AG09319 (cell line): Measurements from ENCODE around the gene PLAAT2.

Experiments
- DNase-seq: peaks from one replicate; pipeline ENCODE4 v3.0.0-alpha.2; 2010; ENCODE audit warnings: low read depth; ENCODE audit errors: extremely low read depth
- CTCF ChIP-seq: IDR thresholded peaks from 2 replicates; pipeline ENCODE4 v1.5.1; 2011; ENCODE audit warnings: low read depth, mild to moderate bottlenecking, inconsistent platforms, low read length, moderate library complexity

Gene PLAAT2

GRCh38 chr11:63563201-63564055 is at the start of gene PLAAT2:
PLAAT2 (minus strand) TSS chr11:63563379; CDS start chr11:63563324, 55 bp downstream.
- DNase-seq, result no peak
- TF ChIP-seq CTCF, result no peak

- no peak for DNase-seq
- no peak for TF ChIP-seq CTCF
Measured at GRCh38 chr11:63612181-63612580, 49.0 kb upstream of the PLAAT2 start.

- TF ChIP-seq CTCF, result no peak
- no peak for DNase-seq
Measured at GRCh38 chr11:63611395-63611747, 48.2 kb upstream of the PLAAT2 start.

- no peak for DNase-seq
- no peak for TF ChIP-seq CTCF
Measured at GRCh38 chr11:63610604-63611394, 47.6 kb upstream of the PLAAT2 start.

- no peak for TF ChIP-seq CTCF
- DNase-seq, result no peak
Measured at GRCh38 chr11:63609971-63610580, 46.9 kb upstream of the PLAAT2 start.

- DNase-seq, result no peak
- no peak for TF ChIP-seq CTCF
Measured at GRCh38 chr11:63609536-63609935, 46.4 kb upstream of the PLAAT2 start.
